Panc1 (cell line): ENCODE results near the gene FGF14. TPM values are rescaled to one million over a fixed set of nuclear protein-coding genes. Genes with fewer than 3 reads are reported as not detected.

ENCODE experiments used
- ATAC-seq: fragments of 200-7000 bp; cut with Tn5 transposase; 2 replicates; pipeline ENCODE4 v1.9.1; 2020; ENCODE audit warnings: mild to moderate bottlenecking, moderate library complexity
- BruUV-seq: library from RNA; stranded (reverse); fragments of 400-500 nt; replicated peaks from 2 replicates; lab custom pipeline; 2021; lab: Mats Ljungman, UMichigan
- CTCF ChIA-PET: fragments of 300-600 bp; sonication (Branson Sonifier 250); formaldehyde crosslinking; loops from one replicate; lab custom pipeline; 2022; ENCODE audit warnings: antibody characterized with exemption; lab: Charles Lee
- POLR2A ChIA-PET: fragments of 300-600 bp; sonication (Branson Sonifier 250); formaldehyde crosslinking; loops from one replicate; lab custom pipeline; 2022; ENCODE audit warnings: antibody characterized with exemption; lab: Charles Lee
- DNase-seq: peaks from one replicate; pipeline ENCODE4 v3.0.0-alpha.2; 2010; ENCODE audit warnings: low read depth, low spot score
- H3K27ac ChIP-seq: 2 replicates; pipeline ENCODE4 v1.5.1; 2011; ENCODE audit warnings: mild to moderate bottlenecking, low read length, inconsistent platforms
- H3K27me3 ChIP-seq: fragments of 200-500 bp; sonication (Bioruptor generic); 2 replicates; pipeline ENCODE4 v1.6.0; 2014; ENCODE audit warnings: low read length, inconsistent platforms; ENCODE audit not compliant: control insufficient read depth, insufficient read depth
- H3K36me3 ChIP-seq: fragments of 200-500 bp; sonication (Bioruptor generic); 2 replicates; pipeline ENCODE4 v1.5.1; 2014; ENCODE audit warnings: inconsistent platforms, mild to moderate bottlenecking, low read length, moderate library complexity; ENCODE audit not compliant: control insufficient read depth, insufficient read depth
- H3K4me1 ChIP-seq: 2 replicates; pipeline ENCODE4 v1.5.1; 2011; ENCODE audit warnings: inconsistent platforms, mild to moderate bottlenecking, low read length, moderate library complexity; ENCODE audit not compliant: control insufficient read depth, insufficient read depth
- H3K4me3 ChIP-seq, 2 experiments: 2 replicates each; pipeline ENCODE4 v1.5.1; 2011 to 2012; ENCODE audit warnings: low read depth in 2 of 2, low read length in 2 of 2, mild to moderate bottlenecking in 2 of 2, inconsistent platforms in 1 of 2, moderate library complexity in 1 of 2
- H3K9me3 ChIP-seq: fragments of 200-500 bp; sonication (Bioruptor generic); 2 replicates; pipeline ENCODE4 v1.5.1; 2014; ENCODE audit warnings: low read depth, mild to moderate bottlenecking, inconsistent platforms, low read length, moderate library complexity; ENCODE audit not compliant: control insufficient read depth, insufficient read depth
- POLR2AphosphoS5 ChIP-seq: IDR thresholded peaks from 2 replicates; pipeline ENCODE4 v1.6.1; 2012; ENCODE audit warnings: mild to moderate bottlenecking, low read depth, low read length, moderate library complexity
- REST ChIP-seq, 2 experiments: IDR thresholded peaks; 2 replicates each; pipeline ENCODE4 v1.6.1; 2011 to 2012; ENCODE audit warnings: low read depth in 2 of 2, control low read depth in 1 of 2, low read length in 1 of 2, mild to moderate bottlenecking in 1 of 2, moderate library complexity in 1 of 2; ENCODE audit not compliant: insufficient read depth in 1 of 2
- SIN3A ChIP-seq: IDR thresholded peaks from 2 replicates; pipeline ENCODE4 v1.6.1; 2012; ENCODE audit warnings: low read depth, mild to moderate bottlenecking, low read length, moderate library complexity, borderline replicate concordance; ENCODE audit not compliant: insufficient read depth
- TCF7L2 ChIP-seq: IDR thresholded peaks from 2 replicates; pipeline ENCODE4 v1.6.1; 2011; ENCODE audit warnings: mild to moderate bottlenecking, low read depth, low read length, inconsistent platforms
- in situ Hi-C: cut with HindIII; loops from 2 replicates; pipeline ENCODE4 v1.10.0; 2016; ENCODE audit warnings: low sequenced_read_pairs, low pct_unique_long_range_greater_than_20kb
- intact Hi-C: fragments of 100-400 bp; cut with micrococcal nuclease; formaldehyde crosslinking; loops from one replicate; pipeline ENCODE4 v1.10.0; 2022; ENCODE audit not compliant: unreplicated experiment
- total RNA-seq: library from RNA; stranded (reverse); gene quantifications from one replicate; pipeline ENCODE4 v1.2.1, GENCODE V29; 2021; ENCODE audit not compliant: unreplicated experiment
- TF ChIP-seq, protein P1 (sequence below): fragments of 450-650 bp; IDR thresholded peaks from 2 replicates; pipeline ENCODE4 v1.5.1; 2017; ENCODE audit warnings: mild to moderate bottlenecking

The FGF14 gene
- total RNA-seq, 1 experiment from 2014 or later = 0.03 TPM

- no peaks in the 10 kb centered on the region for H3K4me1 ChIP-seq
- no peaks in the 10 kb centered on the region for H3K36me3 ChIP-seq
- intact Hi-C loops (loop anchor here (10.0 kb wide), 1 partner anchor 160 kb away; no protein-coding TSS in a partner anchor), in situ Hi-C loops (no loop called here)
- ChIA-PET POLR2A (no interaction called here), CTCF (interaction anchor here (0.6 kb wide), 1 partner anchor 253 kb away, joined by 3 read pairs; no protein-coding TSS in a partner anchor)
- no peaks in the 10 kb centered on the region; the same call in 1 of the 2 replicates for H3K27me3 ChIP-seq
- H3K9me3 ChIP-seq = no peaks in the 10 kb centered on the region
- peak overlapping the region; percentile 78 for H3K27ac ChIP-seq
- TF ChIP-seq, protein P1, sequence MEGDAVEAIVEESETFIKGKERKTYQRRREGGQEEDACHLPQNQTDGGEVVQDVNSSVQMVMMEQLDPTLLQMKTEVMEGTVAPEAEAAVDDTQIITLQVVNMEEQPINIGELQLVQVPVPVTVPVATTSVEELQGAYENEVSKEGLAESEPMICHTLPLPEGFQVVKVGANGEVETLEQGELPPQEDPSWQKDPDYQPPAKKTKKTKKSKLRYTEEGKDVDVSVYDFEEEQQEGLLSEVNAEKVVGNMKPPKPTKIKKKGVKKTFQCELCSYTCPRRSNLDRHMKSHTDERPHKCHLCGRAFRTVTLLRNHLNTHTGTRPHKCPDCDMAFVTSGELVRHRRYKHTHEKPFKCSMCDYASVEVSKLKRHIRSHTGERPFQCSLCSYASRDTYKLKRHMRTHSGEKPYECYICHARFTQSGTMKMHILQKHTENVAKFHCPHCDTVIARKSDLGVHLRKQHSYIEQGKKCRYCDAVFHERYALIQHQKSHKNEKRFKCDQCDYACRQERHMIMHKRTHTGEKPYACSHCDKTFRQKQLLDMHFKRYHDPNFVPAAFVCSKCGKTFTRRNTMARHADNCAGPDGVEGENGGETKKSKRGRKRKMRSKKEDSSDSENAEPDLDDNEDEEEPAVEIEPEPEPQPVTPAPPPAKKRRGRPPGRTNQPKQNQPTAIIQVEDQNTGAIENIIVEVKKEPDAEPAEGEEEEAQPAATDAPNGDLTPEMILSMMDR = peak; percentile 41
- TF ChIP-seq TCF7L2 = no peak
- TF ChIP-seq POLR2AphosphoS5 = peak; percentile 47
- TF ChIP-seq SIN3A = peak; percentile 56; the same call in 1 of the 2 replicates
- no peak for TF ChIP-seq REST (IDR thresholded peaks at IDR 0.05; ENCODE audit: insufficient read depth in 1 of 2, low read depth in 2 of 2, low read length in 1 of 2)
- peak; percentile 17 for DNase-seq
- peak; percentile 92 for ATAC-seq
- H3K4me3 ChIP-seq = peak overlapping the region; percentile 71 to 82
- no TSS peak for BruUV-seq
Observed at GRCh38 chr13:102394158-102395053, 7.4 kb downstream of the FGF14 start.

DNA sequence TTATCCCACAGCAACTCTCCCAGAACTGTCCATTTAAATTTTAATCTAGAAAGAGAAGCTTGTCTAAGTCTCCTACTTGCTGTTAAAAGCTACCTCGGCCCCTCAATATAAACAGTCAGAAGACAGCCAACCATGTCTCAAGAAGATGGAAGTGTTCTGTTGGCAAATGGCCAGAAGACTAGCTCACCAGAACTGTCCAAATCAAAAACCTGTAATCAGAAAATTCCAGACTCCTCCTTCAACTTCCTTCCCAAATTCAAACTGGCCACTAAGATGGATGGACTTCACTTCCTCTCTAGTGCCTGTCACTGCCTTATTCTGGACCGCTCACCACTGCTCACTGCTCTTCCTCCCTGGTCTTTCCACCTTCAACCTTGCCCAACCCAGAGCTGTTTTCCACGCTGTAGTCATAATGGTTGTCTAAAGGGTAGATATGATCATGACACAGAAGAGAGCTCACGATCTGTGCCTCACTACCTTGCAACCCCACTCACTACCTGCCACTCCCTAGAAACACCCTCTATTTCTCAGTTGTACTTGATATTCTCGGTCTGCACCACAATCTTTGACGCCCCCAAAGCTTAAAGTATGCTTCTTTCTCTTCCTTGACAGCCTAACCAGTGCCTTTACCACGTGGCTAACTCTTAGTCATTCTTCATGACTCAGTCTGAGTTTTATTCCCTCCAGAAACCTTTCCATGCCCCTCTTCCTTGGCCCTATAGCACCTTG, 9.2 kb downstream of the FGF14 start:
- TF ChIP-seq, protein P1 = no peak
- TF ChIP-seq SIN3A (no peak), POLR2AphosphoS5 (no peak), REST (IDR thresholded peaks at IDR 0.05; ENCODE audit: insufficient read depth in 1 of 2, low read depth in 2 of 2, low read length in 1 of 2) (no peak), TCF7L2 (no peak)
- ATAC-seq (no peak), DNase-seq (no peak)
- no peaks in the 10 kb centered on the region for H3K4me1 ChIP-seq
- ChIA-PET POLR2A (no interaction called here), CTCF (no interaction called here)
- BruUV-seq = no TSS peak
- intact Hi-C loops = loop anchor here (10.0 kb wide), 1 partner anchor 162 kb away; no protein-coding TSS in a partner anchor
- no peaks in the 10 kb centered on the region; the same call in 1 of the 2 replicates for H3K27me3 ChIP-seq
- no peaks in the 10 kb centered on the region for H3K36me3 ChIP-seq
- in situ Hi-C loops = no loop called here
- no peaks in the 10 kb centered on the region for H3K9me3 ChIP-seq
- no peak overlapping the region for H3K27ac ChIP-seq
- no peak overlapping the region for H3K4me3 ChIP-seq
